VCaP (cell line): ENCODE measurements around the gene ACACB.

Experiments
- H3K27ac ChIP-seq: fragments of 450-650 bp; 2 replicates; pipeline ENCODE4 v1.5.1; 2017
- TF ChIP-seq, protein P1 (sequence below): fragments of 450-650 bp; conservative IDR thresholded peaks from 2 replicates; pipeline ENCODE4 v1.5.1; 2017; ENCODE audit warnings: mild to moderate bottlenecking, moderate library complexity

ACACB gene

DNA sequence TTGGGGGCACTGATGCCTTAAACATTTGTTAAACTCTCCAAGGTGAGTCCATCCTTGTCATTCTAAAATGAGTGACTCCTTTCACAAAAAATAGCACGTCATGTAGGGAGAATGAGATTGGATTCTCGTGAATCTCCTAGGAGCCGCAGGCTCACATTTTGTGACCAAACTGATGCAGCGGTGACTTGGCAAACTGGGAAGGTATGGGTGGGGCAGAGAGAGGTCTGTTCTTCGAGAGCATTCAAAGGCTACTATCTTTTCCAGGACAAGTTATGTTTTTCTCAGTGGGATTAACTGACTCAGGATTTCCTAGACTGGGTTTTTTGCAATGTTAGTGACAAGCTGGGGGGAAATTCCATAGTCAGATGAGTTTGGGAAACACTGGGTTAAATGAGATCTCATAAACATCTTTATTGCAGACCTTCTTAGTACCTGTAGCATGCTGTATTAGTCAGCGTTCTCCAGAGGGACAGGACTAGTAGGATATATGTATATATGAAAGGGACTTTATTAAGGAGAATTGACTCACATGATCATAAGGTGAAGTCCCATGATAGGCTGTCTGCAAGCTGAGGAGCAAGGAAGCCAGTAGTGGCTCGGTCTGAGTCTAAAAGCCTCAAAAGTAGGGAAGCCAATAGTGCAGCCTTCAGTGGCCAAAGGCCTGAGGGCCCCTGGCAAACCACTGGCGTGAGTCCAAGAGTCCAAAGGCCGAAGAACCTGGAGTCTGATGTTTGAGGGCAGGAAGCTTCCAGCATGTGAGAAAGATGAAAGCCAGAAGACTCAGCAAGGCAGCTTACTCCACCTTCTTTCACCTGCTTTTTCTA is 131.7 kb downstream of the ACACB start:
- TF ChIP-seq, protein P1, sequence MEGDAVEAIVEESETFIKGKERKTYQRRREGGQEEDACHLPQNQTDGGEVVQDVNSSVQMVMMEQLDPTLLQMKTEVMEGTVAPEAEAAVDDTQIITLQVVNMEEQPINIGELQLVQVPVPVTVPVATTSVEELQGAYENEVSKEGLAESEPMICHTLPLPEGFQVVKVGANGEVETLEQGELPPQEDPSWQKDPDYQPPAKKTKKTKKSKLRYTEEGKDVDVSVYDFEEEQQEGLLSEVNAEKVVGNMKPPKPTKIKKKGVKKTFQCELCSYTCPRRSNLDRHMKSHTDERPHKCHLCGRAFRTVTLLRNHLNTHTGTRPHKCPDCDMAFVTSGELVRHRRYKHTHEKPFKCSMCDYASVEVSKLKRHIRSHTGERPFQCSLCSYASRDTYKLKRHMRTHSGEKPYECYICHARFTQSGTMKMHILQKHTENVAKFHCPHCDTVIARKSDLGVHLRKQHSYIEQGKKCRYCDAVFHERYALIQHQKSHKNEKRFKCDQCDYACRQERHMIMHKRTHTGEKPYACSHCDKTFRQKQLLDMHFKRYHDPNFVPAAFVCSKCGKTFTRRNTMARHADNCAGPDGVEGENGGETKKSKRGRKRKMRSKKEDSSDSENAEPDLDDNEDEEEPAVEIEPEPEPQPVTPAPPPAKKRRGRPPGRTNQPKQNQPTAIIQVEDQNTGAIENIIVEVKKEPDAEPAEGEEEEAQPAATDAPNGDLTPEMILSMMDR: no peak
- H3K27ac ChIP-seq: peak overlapping the region; percentile 41

GRCh38 chr12:109250523-109250922 is 134.1 kb downstream of the ACACB start:
- TF ChIP-seq, protein P1: no peak
- H3K27ac ChIP-seq: no peak overlapping the region

GRCh38 chr12:109252799-109253198 is 136.4 kb downstream of the ACACB start:
- TF ChIP-seq, protein P1: no peak
- no peak overlapping the region for H3K27ac ChIP-seq

DNA sequence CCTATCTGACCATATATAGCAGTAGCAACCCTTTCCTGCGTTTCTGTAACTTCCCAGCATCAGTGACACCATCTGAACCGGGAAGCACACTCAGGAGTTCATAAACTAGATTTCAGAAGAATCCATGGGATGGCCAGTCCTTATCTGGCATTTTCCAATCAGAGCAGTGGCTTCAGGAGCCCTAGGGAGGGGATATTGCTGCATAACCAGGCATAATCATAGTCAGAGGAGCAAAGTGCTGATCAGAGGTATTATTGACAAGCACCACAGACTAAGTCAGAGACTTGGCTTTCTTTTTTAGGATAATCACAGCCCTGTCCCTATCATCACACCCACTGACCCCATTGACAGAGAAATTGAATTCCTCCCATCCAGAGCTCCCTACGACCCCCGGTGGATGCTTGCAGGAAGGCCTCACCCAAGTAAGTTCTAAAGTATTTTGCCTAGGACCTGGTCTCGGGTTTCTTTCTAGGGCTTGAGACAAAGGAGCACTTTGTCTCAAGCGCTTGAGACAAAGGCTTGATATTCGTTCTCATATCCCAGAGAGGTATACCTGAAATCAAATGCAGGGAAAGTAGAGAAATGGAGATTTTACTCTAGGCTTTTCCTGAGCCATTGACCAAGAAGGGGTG is 137.6 kb downstream of the ACACB start:
- TF ChIP-seq, protein P1: no peak

DNA sequence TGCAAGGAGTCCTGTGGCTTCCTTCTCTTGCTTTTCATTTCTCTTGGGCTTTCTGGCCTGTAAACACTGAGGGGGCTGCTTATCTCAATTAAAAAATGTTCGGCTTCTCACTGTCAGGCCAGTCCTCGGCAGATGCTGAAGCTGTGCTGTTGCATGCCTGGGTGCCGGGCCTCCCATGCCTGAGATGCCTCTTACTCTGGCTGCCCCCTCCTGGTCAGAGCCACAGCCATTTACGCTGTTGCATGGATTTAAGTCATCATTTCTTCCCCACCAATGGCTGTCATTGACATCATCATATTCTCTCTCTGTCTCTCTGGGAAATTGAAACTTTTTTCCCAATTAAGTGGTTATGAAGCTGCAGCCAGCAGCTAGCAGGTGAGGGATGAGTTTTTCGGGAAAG is 139.0 kb downstream of the ACACB start:
- H3K27ac ChIP-seq: no peak overlapping the region
- TF ChIP-seq, protein P1: peak; percentile 31

More for the DNA sequence above, 137.6 kb downstream of the ACACB start:
- H3K27ac ChIP-seq: no peak overlapping the region

- TF ChIP-seq, protein P1: no peak
- no peak overlapping the region for H3K27ac ChIP-seq
These were observed 139.6 kb downstream of the ACACB start for GRCh38 chr12:109256011-109256410.

- TF ChIP-seq, protein P1: no peak
These were observed 141.8 kb downstream of the ACACB start for GRCh38 chr12:109258201-109258600.

More at GRCh38 chr12:109258201-109258600, 141.8 kb downstream of the ACACB start:
- H3K27ac ChIP-seq: no peak overlapping the region
